NB4 (cell line): ENCODE data around the gene PLD4.
"Not testable (repeated sequence)": the region's sequence is repeated elsewhere in the genome, so short reads cannot be mapped to it uniquely, and the experiment has no call there.

Source experiments
- DNase-seq: peaks from one replicate; pipeline ENCODE4 v3.0.0; 2010; ENCODE audit warnings: low read depth
- H3K4me3 ChIP-seq: one replicate; pipeline ENCODE4 v1.5.1; 2011; ENCODE audit warnings: mild to moderate bottlenecking, low read depth, low read length, moderate library complexity
- CTCF ChIP-seq: IDR thresholded peaks from one replicate; pipeline ENCODE4 v1.5.1; 2012; ENCODE audit warnings: low read depth, low read length
- MYC ChIP-seq: IDR thresholded peaks from 2 replicates; pipeline ENCODE4 v1.6.1; 2011; ENCODE audit warnings: low read depth, low read length
- POLR2A ChIP-seq: IDR thresholded peaks from 2 replicates; pipeline ENCODE4 v1.6.1; 2011; ENCODE audit warnings: mild to moderate bottlenecking; ENCODE audit not compliant: insufficient read length; ENCODE audit errors: extremely low read depth
- TF ChIP-seq, protein P1 (sequence below): IDR thresholded peaks from 2 replicates; pipeline ENCODE4 v1.6.1; 2011; ENCODE audit warnings: low read depth, low read length

Gene PLD4

GRCh38 chr14:104908303-104908702 lies 16.4 kb upstream of the PLD4 start:
- no peak overlapping the region for H3K4me3 ChIP-seq
- DNase-seq = no peak
- TF ChIP-seq MYC (no peak), CTCF (no peak)
- TF ChIP-seq, protein P1, sequence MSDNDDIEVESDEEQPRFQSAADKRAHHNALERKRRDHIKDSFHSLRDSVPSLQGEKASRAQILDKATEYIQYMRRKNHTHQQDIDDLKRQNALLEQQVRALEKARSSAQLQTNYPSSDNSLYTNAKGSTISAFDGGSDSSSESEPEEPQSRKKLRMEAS = no peak

GRCh38 chr14:104912053-104912452 lies 12.6 kb upstream of the PLD4 start:
- H3K4me3 ChIP-seq = no peak overlapping the region
- TF ChIP-seq MYC (no peak), CTCF (no peak)
- DNase-seq = no peak

- TF ChIP-seq POLR2A (no peak), CTCF (no peak), MYC (no peak)
- TF ChIP-seq, protein P1 = no peak
- no peak overlapping the region for H3K4me3 ChIP-seq
- no peak for DNase-seq
These were observed 11.2 kb upstream of the PLD4 start for GRCh38 chr14:104913435-104913834.

DNA sequence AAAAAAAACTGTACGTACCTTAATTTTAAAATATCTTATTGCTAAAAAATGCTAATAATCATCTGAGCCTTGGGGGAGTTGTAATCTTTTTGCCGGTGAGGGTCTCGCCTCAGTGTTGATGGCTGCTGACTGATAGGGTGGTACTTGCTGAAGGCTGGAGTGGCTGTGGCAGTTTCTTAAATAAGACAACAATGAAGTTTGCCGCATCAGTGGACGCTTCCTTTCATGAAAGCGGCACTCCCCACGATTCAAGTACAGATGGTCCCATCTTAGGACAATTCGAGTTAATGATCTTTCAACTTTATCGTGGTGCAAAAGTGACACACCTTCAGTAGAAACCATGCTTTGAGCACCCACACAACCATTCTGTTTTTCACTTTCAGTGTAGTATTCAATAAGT lies 7.6 kb upstream of the PLD4 start:
- no peak overlapping the region for H3K4me3 ChIP-seq
- TF ChIP-seq POLR2A (no peak), CTCF (no peak), MYC (no peak)
- TF ChIP-seq, protein P1 = no peak

DNA sequence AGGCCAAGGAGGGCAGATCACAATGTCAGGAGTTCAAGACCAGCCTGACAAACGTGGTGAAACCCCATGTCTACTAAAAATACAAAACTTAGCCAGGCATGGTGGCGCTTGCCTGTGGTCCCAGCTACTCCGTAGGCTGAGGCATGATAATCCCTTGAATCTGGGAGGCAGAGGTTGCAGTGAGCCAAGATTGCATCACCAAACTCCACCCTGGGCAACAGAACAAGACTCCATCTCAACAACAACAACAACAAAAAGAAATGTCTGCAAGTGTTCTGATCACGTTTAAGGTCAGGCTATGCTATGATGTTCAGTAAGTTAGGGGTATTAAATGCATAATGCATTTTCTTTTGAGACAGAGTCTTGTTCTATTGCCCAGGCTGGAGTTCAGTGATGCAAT lies 6.7 kb upstream of the PLD4 start:
- H3K4me3 ChIP-seq = no peak overlapping the region
- no peak for DNase-seq
- no peak for TF ChIP-seq MYC
- no peak for TF ChIP-seq CTCF
- TF ChIP-seq POLR2A = no peak
- TF ChIP-seq, protein P1 = no peak

More for the DNA sequence above, 7.6 kb upstream of the PLD4 start:
- no peak for DNase-seq

DNA sequence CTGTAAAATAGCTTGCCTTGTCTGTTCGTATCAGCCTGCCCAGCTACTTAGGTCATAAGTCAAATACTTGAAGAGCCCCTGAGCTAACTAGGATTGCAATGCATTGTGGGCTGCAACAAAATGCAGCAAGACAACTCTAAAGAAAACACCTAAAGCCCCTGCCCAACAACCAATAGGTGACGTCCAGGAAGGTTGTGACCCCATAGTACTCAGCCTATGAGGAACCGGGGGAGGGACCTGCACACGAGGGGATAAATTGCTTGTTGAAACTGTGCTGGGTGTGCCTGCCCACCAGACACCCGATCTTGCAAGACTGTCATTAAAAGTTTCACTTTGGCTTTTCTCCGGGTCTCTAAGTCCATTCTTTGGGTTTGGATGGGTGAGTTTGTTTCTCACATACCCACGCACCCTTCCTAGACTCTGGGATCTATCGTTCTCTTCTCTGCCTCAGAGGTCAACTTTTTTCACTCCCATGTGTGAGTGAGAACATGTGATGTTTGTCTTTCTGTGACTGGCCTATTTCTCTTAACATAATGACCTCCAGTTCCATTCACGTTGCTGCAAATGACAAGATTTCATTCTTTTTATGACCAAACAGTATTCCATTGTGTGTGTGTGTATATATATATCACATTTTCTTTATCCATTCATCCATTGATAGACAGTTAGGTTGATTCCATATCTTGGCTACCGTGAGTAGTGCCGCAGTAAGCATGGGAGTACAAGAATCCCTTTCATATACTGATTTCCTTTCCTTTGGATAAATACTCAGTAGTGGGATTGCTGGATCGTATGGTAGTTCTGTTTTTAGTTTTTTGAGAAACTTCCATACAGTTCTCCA lies 5.3 kb upstream of the PLD4 start:
- not testable (repeated sequence) for H3K4me3 ChIP-seq, DNase-seq
